ENCODE data around the gene EMD. TPM values are rescaled to one million over a fixed set of nuclear protein-coding genes. Genes with fewer than 3 reads are reported as not detected.

EMD gene
- total RNA-seq, 1 experiment from 2014 or later: 115 TPM

GRCh38 chrX:154430916-154431315, 51.8 kb downstream of the EMD start:
- peaks cover 7 to 22% of the 10 kb centered on the region in 2 experiments for H3K4me1 Mint-ChIP-seq
- peaks cover 39% of the 10 kb centered on the region for H3K9me3 ChIP-seq (ENCODE audit: control insufficient read depth, low read depth, low read length)
- no peak overlapping the region for H3K56ac ChIP-seq (ENCODE audit: insufficient read length, low read depth, low read length)
- H2AFZ ChIP-seq (ENCODE audit: low read length): no peak overlapping the region
- H3K27ac Mint-ChIP-seq: peak overlapping the region in 1 of 3 experiments; percentile 30; a peak in 2 of 7 replicates
- no peak overlapping the region for H3K18ac ChIP-seq (ENCODE audit: insufficient read length, low read depth, low read length)
- H3K14ac ChIP-seq (ENCODE audit: insufficient read depth, low read length): no peak overlapping the region
- H4K91ac ChIP-seq (ENCODE audit: insufficient read length, low read depth, low read length): no peak overlapping the region
- H3K9me3 Mint-ChIP-seq: peaks cover 72 to 82% of the 10 kb centered on the region in 2 experiments
- no peak overlapping the region for H2BK15ac ChIP-seq (ENCODE audit: low read depth, low read length)
- no peaks in the 10 kb centered on the region for H3K4me1 ChIP-seq (ENCODE audit: insufficient read depth, low read length)
- peaks cover 15 to 50% (median 39%) of the 10 kb centered on the region in 3 experiments for H3K36me3 Mint-ChIP-seq (ENCODE audit: insufficient read depth in 1 of 3, low read depth in 3 of 3)
- H2BK12ac ChIP-seq (ENCODE audit: insufficient read length, low read depth, low read length): no peak overlapping the region
- no peaks in the 10 kb centered on the region for H3K79me1 ChIP-seq (ENCODE audit: insufficient read depth, low read depth, low read length, poor library complexity, severe bottlenecking)
- no peak overlapping the region for H3K4me2 ChIP-seq (ENCODE audit: insufficient read depth, insufficient read length, low read length)
- H4K5ac ChIP-seq (ENCODE audit: insufficient read length, low read depth, low read length): no peak overlapping the region
- no peaks in the 10 kb centered on the region for H4K20me1 ChIP-seq (ENCODE audit: control insufficient read depth, insufficient read depth, insufficient read length)
- peak overlapping the region; percentile 5 to 53; a peak in 3 of 5 replicates for H3K4me3 Mint-ChIP-seq
- no peaks in the 10 kb centered on the region for H3K23me2 ChIP-seq (ENCODE audit: insufficient read length, low read depth, low read length, poor library complexity, severe bottlenecking)
- H2BK120ac ChIP-seq (ENCODE audit: low read depth, low read length, poor library complexity, severe bottlenecking): no peak overlapping the region
- H2BK5ac ChIP-seq (ENCODE audit: insufficient read length, low read length): no peak overlapping the region
- no peak overlapping the region for H2BK20ac ChIP-seq (ENCODE audit: low read depth, low read length, poor library complexity, severe bottlenecking)
- no peak overlapping the region for H3K27ac ChIP-seq (ENCODE audit: insufficient read length, low read depth, low read length)
- no peak overlapping the region for H2AK5ac ChIP-seq (ENCODE audit: insufficient read length, low read length)
- DNase-seq: no peak
- H3K27me3 ChIP-seq (ENCODE audit: insufficient read depth, low read length): no peaks in the 10 kb centered on the region
- H3K4ac ChIP-seq (ENCODE audit: low read depth, low read length): no peak overlapping the region
- no peak overlapping the region for H3K23ac ChIP-seq (ENCODE audit: insufficient read length, low read depth, low read length)
- WGBS (ENCODE audit: extremely low coverage, insufficient read length, low lambda C conversion rate): no CpG with 5 or more reads among the region's 7 CpGs
- H3K27me3 Mint-ChIP-seq (ENCODE audit: low read depth): no peaks in the 10 kb centered on the region
- TF ChIP-seq CTCF (conservative IDR thresholded peaks at IDR 0.05): no peak
- H3K79me2 ChIP-seq (ENCODE audit: insufficient read depth, low read length): no peaks in the 10 kb centered on the region
- H3T11ph ChIP-seq (ENCODE audit: low read length): no peak overlapping the region
- no peak overlapping the region for H4K8ac ChIP-seq (replicated peaks; ENCODE audit: insufficient read length, low read depth, low read length)
- no peak overlapping the region for H3K9ac ChIP-seq (ENCODE audit: extremely low read depth, insufficient read length, low read length)

Other genes starting within 250 kb of the EMD start
- not detected in 2 replicates for gene OPN1LW, start 235.1 kb upstream of the EMD start, total RNA-seq (2021)
- not detected in 2 replicates for gene OPN1MW, start 196.7 kb upstream of the EMD start, total RNA-seq (2021)
- not detected in 2 replicates for gene OPN1MW2, start 159.5 kb upstream of the EMD start, total RNA-seq (2021)
- not detected in 2 replicates for gene OPN1MW3, start 121.7 kb upstream of the EMD start, total RNA-seq (2021)
- not detected in 2 replicates for gene TEX28, start 84.2 kb upstream of the EMD start, total RNA-seq (2021)
- gene TKTL1, start 83.5 kb upstream of the EMD start, total RNA-seq (2021): not detected in 2 replicates
- gene FLNA, start 4.7 kb upstream of the EMD start, total RNA-seq (2021): 946 and 957 TPM in 2 replicates
- 2,110 and 2,124 TPM in 2 replicates for gene RPL10, start 19.1 kb downstream of the EMD start, total RNA-seq (2021)
- 14.2 and 14.5 TPM in 2 replicates for gene DNASE1L1, start 30.0 kb downstream of the EMD start, total RNA-seq (2021)
- gene TAFAZZIN, start 32.2 kb downstream of the EMD start, total RNA-seq (2021): 24.7 and 25.5 TPM in 2 replicates
- 45.6 and 49.2 TPM in 2 replicates for gene ATP6AP1, start 49.4 kb downstream of the EMD start, total RNA-seq (2021)
- gene GDI1, start 57.9 kb downstream of the EMD start, total RNA-seq (2021): 111 and 112 TPM in 2 replicates
- 56.7 and 57.4 TPM in 2 replicates for gene FAM50A, start 64.8 kb downstream of the EMD start, total RNA-seq (2021)
- gene PLXNA3, start 79.0 kb downstream of the EMD start, total RNA-seq (2021): 36.3 and 45.5 TPM in 2 replicates
- 32.1 and 32.5 TPM in 2 replicates for gene LAGE3, start 100.0 kb downstream of the EMD start, total RNA-seq (2021)
- 30.9 and 35.4 TPM in 2 replicates for gene UBL4A, start 107.3 kb downstream of the EMD start, total RNA-seq (2021)
- 8.8 and 9.4 TPM in 2 replicates for gene SLC10A3, start 111.3 kb downstream of the EMD start, total RNA-seq (2021)
- 21.0 and 22.8 TPM in 2 replicates for gene FAM3A, start 136.9 kb downstream of the EMD start, total RNA-seq (2021)
- 68.7 and 70.5 TPM in 2 replicates for gene G6PD, start 167.6 kb downstream of the EMD start, total RNA-seq (2021)
- 16.2 and 17.8 TPM in 2 replicates for gene IKBKG, start 168.3 kb downstream of the EMD start, total RNA-seq (2021)
- gene CTAG1A, start 205.8 kb downstream of the EMD start, total RNA-seq (2021): not detected in 2 replicates
- gene CTAG1B, start 240.0 kb downstream of the EMD start, total RNA-seq (2021): not detected in 2 replicates